ENCODE data around the gene SDK1.

SDK1 gene

GRCh38 chr7:4208086-4208485 is 907.0 kb downstream of the SDK1 start:
- H3K4me3 ChIP-seq (ENCODE audit: low read depth, low read length): no peak overlapping the region
- no peak for TF ChIP-seq CTCF (IDR thresholded peaks at IDR 0.05; ENCODE audit: low read depth, low read length, missing control alignments)
- DNase-seq (ENCODE audit: low read depth): no peak

DNA sequence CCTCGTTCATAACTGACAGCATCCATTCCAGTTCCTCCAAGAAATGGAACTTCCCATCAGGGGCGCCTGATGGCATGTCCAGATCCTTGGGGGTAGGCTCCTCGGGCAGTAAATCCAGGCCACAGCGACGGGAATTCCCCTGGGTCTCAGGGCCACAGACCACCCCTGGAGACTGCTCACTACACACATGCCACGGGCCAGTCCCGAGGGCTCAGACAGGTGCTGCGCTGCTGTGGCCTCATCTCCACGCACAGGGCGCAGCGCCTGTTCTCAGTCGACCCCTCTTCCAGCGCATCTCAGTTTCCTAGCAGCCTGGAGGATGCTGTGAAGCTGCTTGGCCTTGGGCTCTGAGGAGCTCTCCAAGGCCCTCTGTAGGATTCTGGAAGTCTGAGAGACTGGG is 907.5 kb downstream of the SDK1 start:
- no peak overlapping the region for H3K4me3 ChIP-seq (ENCODE audit: low read depth, low read length)
- no peak for TF ChIP-seq CTCF (IDR thresholded peaks at IDR 0.05; ENCODE audit: low read depth, low read length, missing control alignments)
- DNase-seq (ENCODE audit: low read depth): no peak

GRCh38 chr7:4209126-4209525 is 908.1 kb downstream of the SDK1 start:
- no peak for TF ChIP-seq CTCF (IDR thresholded peaks at IDR 0.05; ENCODE audit: low read depth, low read length, missing control alignments)
- no peak for DNase-seq (ENCODE audit: low read depth)

DNA sequence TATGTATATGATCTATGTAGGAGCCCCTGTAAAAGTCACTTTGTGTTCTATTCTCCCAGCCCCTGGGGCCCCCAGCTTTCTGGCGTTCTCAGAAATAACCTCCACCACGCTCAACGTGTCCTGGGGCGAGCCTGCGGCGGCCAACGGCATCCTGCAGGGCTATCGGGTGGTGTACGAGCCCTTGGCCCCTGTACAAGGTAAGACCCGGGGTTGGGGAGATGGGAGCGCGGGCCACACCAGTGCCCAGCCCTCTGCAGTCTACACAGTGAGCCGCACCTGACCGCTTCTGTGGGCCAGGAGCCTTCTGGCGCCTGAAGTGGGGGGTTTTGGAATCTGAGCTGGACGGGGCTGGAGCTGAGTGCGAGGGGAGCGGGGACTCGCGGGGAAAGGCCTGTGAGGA is 908.9 kb downstream of the SDK1 start:
- TF ChIP-seq CTCF (IDR thresholded peaks at IDR 0.05; ENCODE audit: low read depth, low read length, missing control alignments): no peak
- H3K4me3 ChIP-seq (ENCODE audit: low read depth, low read length): no peak overlapping the region
- DNase-seq (ENCODE audit: low read depth): no peak

More at GRCh38 chr7:4209126-4209525, 908.1 kb downstream of the SDK1 start:
- no peak overlapping the region for H3K4me3 ChIP-seq (ENCODE audit: low read depth, low read length)

- no peak for TF ChIP-seq CTCF (IDR thresholded peaks at IDR 0.05; ENCODE audit: low read depth, low read length, missing control alignments)
- DNase-seq (ENCODE audit: low read depth): no peak
- no peak overlapping the region for H3K4me3 ChIP-seq (ENCODE audit: low read depth, low read length)
Observed at GRCh38 chr7:4210821-4211220, 909.8 kb downstream of the SDK1 start.

DNA sequence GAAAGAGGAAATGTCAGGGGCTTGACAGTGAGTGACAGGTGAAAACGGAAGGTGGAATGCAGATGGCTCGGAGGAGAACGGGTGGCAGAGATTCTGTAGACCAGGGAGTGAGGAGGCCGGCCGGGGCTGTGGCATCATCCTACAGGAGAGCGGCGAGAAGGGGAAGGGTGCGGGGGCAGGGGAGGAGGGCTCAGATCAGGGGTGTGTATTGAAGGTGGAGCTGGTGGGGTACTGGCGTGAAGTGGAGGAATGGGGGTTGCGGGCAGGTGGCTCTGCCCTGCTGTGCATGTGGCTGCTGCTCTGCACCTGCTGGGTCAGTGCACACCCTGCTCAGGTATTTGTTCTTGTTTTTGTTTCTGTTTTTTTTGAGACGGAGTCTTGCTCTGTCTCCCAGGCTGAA is 910.2 kb downstream of the SDK1 start:
- no peak for TF ChIP-seq CTCF (IDR thresholded peaks at IDR 0.05; ENCODE audit: low read depth, low read length, missing control alignments)
- no peak overlapping the region for H3K4me3 ChIP-seq (ENCODE audit: low read depth, low read length)
- no peak for DNase-seq (ENCODE audit: low read depth)

GRCh38 chr7:4212376-4212775 is 911.3 kb downstream of the SDK1 start:
- no peak for TF ChIP-seq CTCF (IDR thresholded peaks at IDR 0.05; ENCODE audit: low read depth, low read length, missing control alignments)
- no peak overlapping the region for H3K4me3 ChIP-seq (ENCODE audit: low read depth, low read length)
- no peak for DNase-seq (ENCODE audit: low read depth)
